Measurements from ENCODE around the gene BORCS6.

The BORCS6 gene

DNA sequence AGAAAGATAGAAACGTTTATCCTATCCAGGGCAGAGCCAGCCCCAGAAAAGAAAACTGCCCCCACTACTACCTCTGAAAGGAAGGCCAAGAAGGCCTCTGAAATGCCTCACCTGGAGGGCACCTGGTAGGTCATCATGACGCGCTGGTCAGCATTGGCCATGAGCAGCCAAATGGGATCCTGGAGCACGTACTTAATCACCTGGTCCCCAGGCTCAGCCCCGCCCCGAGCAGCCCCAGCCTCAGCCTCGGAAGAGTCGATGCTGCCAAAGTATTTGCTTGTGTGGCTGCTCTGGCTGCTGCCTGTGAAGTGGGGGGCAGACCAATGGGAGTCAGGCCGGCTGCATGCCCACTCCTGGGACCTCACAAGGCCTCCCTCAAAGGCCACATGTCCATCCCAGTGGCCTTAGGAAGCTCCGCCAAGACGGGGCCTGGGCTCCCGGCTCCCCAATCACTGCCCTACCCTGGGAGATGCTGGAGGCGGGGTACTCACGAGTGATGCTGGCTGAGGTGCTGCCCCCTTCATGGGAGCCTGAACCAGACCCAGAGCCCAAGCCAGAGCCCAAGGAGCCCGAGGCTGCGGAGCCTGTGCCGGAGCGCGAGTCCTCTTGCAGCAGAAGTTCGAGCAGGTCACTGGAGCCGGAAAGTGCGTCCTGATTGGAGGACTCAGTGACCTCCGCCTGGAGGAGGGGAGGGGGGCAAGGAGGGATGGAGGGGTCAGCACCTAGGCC is 47.7 kb downstream of the BORCS6 start:
- DNase-seq (ENCODE audit: low read depth): no peak

DNA sequence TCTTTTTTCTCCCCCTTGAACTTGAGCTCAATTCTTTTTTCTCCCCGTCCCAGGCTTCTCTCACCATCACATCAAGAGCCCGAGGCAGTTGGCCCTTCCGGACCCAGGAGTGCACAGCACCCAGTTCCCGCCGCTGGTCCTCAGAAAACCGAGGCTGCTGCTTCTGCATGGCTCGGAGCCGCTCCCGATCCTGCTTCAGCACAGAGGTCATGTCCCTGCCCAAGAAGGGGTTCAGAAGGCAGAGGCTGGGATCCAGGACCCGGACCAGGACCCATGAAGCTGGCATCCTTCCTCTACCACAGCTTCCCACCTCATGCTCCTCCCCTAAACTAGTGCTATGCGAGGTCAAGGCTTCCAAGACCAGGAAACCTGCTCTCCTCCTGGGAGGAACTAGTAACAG is 48.2 kb downstream of the BORCS6 start:
- no peak for DNase-seq (ENCODE audit: low read depth)

DNA sequence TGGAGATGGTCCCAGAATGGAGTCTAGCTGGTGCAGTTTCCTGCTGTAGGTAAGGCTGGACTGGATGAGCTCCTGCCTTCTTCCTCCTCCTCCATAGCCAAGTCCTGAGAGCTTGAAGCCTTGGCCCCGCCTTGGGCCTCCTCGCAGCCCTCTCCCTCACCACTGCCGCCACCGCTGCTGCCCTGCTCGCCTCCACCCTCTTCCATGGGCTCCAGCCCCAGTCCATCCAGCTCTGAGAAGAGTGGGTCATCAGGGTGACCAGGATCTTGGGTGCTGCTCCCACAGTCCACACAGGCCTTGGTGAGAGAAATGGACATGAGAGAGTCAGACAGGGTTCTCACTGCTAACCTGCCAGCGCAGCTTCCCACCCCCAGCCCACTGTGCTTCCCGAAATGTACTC is 48.9 kb downstream of the BORCS6 start:
- DNase-seq (ENCODE audit: low read depth): no peak

DNA sequence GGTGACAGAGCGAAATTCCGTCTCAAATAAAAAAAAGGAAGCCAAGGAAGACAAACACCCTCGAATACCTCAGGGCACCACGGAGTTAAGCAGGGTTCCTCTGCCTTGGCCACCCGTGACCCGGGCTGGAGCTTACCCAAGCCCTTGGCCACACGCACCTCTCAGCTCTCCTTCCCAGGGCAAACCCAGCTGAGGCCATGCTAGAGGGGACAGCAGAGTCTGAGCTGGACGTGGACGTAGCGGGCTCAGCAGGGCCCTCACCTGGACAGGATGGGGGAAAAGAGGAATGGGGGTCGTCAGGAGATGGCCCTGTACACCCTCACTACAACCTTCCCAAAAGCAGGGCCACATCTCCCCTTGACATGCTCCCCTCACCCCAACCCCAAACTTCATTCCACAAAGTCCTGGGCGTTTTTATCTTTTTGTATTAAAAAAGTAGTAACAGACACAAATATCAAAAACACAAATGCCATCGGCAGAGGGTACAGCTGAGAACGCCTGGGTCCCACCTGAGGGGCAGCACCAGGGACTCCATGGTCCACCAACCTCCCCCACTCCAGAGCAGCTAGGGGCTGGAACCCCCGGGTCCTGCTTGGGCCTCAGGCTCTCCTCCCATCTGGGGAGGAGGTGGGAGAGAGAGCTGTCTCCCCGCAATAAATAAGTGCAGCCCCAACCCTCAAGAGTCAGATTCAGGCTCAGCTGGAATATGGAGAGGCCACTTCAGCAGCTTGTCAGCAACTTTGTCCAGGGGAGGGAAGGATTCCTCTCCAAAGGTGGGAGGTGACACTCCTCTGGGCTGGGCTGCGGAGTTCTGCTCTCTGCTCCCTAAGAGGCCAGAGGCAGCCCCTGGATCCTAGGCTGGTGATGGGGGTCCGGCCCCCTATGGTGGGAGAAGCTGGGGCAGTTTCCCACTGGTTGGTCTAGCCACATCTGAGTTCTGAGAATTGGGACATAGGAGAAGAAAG is 49.6 kb downstream of the BORCS6 start:
- no peak for DNase-seq (ENCODE audit: low read depth)

DNA sequence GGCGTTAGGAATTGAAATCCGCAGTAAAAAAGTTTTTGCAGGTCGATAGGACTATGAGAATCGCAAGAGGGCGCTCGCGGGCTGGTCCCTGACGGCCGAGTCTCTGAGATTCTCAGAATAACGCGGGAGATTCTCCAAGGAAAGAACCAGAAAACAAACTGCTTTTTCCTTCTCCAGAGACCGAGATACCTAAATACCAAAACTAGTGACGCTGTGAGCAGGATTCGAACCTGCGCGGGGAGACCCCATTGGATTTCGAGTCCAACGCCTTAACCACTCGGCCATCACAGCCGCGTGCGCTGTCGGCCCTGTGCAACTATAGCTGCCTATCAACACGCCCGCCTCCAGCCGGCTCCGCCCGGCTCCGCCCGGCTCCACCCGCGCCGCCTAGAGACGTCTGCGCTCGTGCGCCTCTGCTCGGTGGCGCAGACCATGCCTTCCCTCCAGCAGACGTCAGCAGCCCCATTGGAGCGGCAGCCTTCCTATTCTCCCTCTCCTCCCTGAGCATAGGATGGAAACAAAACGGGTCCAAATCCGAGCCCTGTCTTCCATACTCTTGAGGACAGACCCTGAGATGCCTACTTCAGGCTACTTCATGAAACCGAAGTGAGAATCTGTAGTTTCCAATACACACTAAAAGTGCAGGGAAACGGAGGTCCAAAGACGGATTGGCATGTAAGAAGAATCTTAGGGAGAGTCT is 51.2 kb downstream of the BORCS6 start:
- DNase-seq (ENCODE audit: low read depth): peak; percentile 99

DNA sequence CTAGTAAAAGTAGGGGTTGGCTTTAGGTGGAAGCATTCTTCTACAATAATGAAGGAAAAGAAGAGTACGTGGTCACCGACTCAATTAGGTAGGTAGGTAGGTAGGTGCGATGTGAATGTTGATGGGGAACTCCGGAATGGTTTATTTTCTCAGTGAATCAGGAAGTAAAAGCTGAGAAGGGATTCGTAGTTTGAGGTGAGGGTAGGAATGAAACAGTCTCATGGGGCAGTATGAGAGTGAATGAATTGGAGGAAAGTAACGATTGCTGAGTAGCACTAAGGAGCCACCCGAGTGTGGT is 51.7 kb downstream of the BORCS6 start:
- DNase-seq (ENCODE audit: low read depth): no peak

All from EH (cell line).